Ovary (tissue), 9 donors: Measurements from ENCODE around the gene ABTB2. TPM values are rescaled to one million over a fixed set of nuclear protein-coding genes. Genes with fewer than 3 reads are reported as not detected.
"Not testable (repeated sequence)": the region's sequence is repeated elsewhere in the genome, so short reads cannot be mapped to it uniquely, and the experiment has no call there.

Experiments used
- DNase-seq, 5 donors: peaks; one replicate each; pipeline ENCODE4 v3.0.0-alpha.2; 2019 to 2020
- H3K27ac ChIP-seq, 2 donors: fragments of 200-600 bp; one replicate each; pipeline versions ENCODE4 v1.5.1 to v1.8.0; 2019 to 2022
- H3K27me3 ChIP-seq: fragments of 200-600 bp; one replicate; pipeline ENCODE4 v1.8.0; 2022
- H3K36me3 ChIP-seq: fragments of 200-600 bp; sonication (generic); one replicate; pipeline ENCODE4 v1.5.1; 2019
- H3K4me1 ChIP-seq: one replicate; pipeline ENCODE4 v1.8.1; 2013; ENCODE audit warnings: mild to moderate bottlenecking, moderate library complexity; ENCODE audit not compliant: insufficient read depth
- H3K4me3 ChIP-seq: fragments of 200-600 bp; sonication (generic); one replicate; pipeline ENCODE4 v1.5.1; 2017
- H3K9me3 ChIP-seq, 2 donors: fragments of 200-600 bp in 1 of 2; sonication (generic) in 1 of 2; one replicate each; pipeline versions ENCODE4 v1.5.1 to v1.8.1; 2013 to 2019; ENCODE audit warnings: mild to moderate bottlenecking in 1 of 2, moderate library complexity in 1 of 2
- EP300 ChIP-seq: sonication (generic); formaldehyde crosslinking; IDR thresholded peaks from one replicate; pipeline ENCODE4 v1.6.1; 2017; ENCODE audit warnings: antibody characterized with exemption
- POLR2A ChIP-seq: fragments of 450-650 bp; IDR thresholded peaks from one replicate; pipeline ENCODE4 v1.6.1; 2017; ENCODE audit warnings: antibody characterized with exemption, mild to moderate bottlenecking, moderate library complexity
- WGBS, 3 donors: extraction: QIAGEN DNeasy Blood & Tissue Kit in 1 of 3; methylation state at CpG; one replicate each; pipeline versions ENCODE4 v1.1.5 to v1.1.7; 2013 to 2017; 5-methylcytosine and 5-hydroxymethylcytosine counted together
- intact Hi-C, 4 donors: fragments of 100-400 bp; cut with DNase I; formaldehyde crosslinking; loops; one replicate each; pipeline versions ENCODE4 v1.11.0 to v1.15.1; 2022 to 2023
- polyA plus RNA-seq, 2 donors: library from polyadenylated mRNA; stranded (reverse); fragments of 200-250 nt in 1 of 2; fragments of 350-450 nt in 1 of 2; fragmentation: Illumina TruSeq in 1 of 2; extraction: RNeasy Lipid Tissue Mini Kit (QIAGEN cat#74804) in 1 of 2; gene quantifications; one replicate each; pipeline ENCODE4 v1.2.3, GENCODE V29; 2013 to 2014
- total RNA-seq, 7 donors: library from RNA; depleted of rRNA in 2 of 7; stranded (reverse); fragments of >200 nt in 2 of 7; fragmentation: NEBNext Ultra II Directional in 3 of 7; extraction: Animal tissue kit (Norgen Biotek cat#: 25700) in 3 of 7; gene quantifications; one replicate each; pipeline versions ENCODE4 v1.1.0 to v1.2.4, GENCODE V29; 2016 to 2023
- TF ChIP-seq, protein P1 (sequence below), 3 donors: fragments of 450-650 bp in 2 of 3; fragments of 200-600 bp in 1 of 3; IDR thresholded peaks; one replicate each; pipeline versions ENCODE4 v1.5.1 to v1.8.0; 2016 to 2022; ENCODE audit warnings: antibody characterized with exemption in 3 of 3, mild to moderate bottlenecking in 1 of 3
- donor health status: DM: no; HTN: no; CAD: no; lungs with moderate emphysema.
- donor health status: DM: no; HTN: no; CAD: no.
- donor health status: Bipolar disorder and iron deficiency.
- donor health status: DM: yes; HTN: yes; CAD: no.
- donor health status: DM: no; HTN: no; CAD: no.
- donor health status: DM: yes; HTN: yes; CAD: no.

The ABTB2 gene
- total and polyA plus RNA-seq, 9 donors: 1.2 to 7.2 (median 2.6) TPM

DNA sequence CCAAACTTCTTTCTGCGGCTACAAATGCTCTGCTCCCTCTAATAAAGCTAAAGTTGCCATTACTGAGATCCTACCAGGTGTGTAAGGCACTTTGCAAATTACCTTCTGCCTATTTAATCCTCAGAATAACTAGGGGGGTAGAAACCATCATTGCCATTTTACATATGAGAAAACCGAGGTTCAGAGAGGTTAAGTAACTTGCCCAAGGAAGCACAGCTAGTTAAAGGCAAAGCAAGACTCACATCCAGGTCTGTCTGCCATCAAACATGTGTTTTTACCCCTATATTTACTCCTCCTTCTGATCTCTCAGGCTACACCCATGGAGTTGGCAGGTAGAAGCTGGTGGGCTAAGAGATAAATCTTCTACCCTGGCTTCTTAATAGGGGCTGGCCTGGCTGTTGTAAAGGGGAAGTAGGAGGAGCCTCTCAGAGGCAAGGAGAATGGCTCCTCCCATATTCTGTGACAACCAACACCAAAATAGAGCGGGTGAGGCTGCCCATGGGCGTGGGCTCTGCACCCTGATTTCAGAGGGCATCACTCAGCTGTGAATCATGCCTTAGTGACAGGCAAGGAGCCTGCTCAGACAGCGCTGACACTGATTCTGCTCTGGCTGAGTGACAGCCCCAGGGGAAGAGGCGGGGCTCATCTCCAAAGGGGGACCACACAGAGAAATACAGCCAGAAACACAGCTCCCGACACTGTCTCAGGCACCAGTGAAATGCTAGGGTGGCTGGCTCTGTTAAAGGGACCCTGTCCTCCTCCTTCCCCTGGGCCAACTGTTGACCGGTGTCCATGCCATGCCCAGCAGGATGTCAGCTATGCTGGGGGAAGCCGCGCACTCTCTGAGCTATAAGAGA is 106.8 kb downstream of the ABTB2 start:
- Histone ChIP-seq H3K27ac (no peak overlapping the region), H3K9me3 (no peaks in the 10 kb centered on the region), H3K4me1 (no peaks in the 10 kb centered on the region), H3K27me3 (no peaks in the 10 kb centered on the region), H3K4me3 (no peak overlapping the region), H3K36me3 (no peaks in the 10 kb centered on the region)
- intact Hi-C loops: loop anchor here in 1 of 4 donors (2.0 kb wide), 1 partner anchor 20 kb away; no protein-coding TSS in a partner anchor
- WGBS, 3 donors: 68 to 82% (median 78%) methylated on average over 10 of the region's 10 CpGs
- no peak for DNase-seq
- TF ChIP-seq EP300: no peak
- TF ChIP-seq, protein P1, sequence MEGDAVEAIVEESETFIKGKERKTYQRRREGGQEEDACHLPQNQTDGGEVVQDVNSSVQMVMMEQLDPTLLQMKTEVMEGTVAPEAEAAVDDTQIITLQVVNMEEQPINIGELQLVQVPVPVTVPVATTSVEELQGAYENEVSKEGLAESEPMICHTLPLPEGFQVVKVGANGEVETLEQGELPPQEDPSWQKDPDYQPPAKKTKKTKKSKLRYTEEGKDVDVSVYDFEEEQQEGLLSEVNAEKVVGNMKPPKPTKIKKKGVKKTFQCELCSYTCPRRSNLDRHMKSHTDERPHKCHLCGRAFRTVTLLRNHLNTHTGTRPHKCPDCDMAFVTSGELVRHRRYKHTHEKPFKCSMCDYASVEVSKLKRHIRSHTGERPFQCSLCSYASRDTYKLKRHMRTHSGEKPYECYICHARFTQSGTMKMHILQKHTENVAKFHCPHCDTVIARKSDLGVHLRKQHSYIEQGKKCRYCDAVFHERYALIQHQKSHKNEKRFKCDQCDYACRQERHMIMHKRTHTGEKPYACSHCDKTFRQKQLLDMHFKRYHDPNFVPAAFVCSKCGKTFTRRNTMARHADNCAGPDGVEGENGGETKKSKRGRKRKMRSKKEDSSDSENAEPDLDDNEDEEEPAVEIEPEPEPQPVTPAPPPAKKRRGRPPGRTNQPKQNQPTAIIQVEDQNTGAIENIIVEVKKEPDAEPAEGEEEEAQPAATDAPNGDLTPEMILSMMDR (IDR thresholded peaks at IDR 0.05): no peak
- TF ChIP-seq POLR2A: no peak

DNA sequence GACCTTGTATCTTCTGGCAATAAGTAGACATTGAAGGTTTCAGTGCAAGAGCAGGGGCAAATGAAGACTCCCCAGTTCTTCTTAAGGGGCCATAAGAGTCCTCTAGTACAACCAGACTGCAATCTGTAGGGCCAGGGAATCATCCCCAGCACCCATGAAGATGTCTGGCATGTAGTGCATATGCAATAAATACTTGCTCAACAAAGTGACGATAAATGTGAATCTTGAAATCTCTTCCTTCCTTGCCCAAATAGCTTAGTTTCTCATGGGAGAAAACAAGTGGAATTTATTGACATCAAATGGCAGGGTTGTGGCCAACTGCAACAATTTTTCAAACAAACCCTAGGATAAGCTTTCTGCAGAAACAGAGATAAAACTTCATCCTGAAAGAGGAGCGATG is 107.6 kb downstream of the ABTB2 start:
- WGBS, 3 donors: 81 to 86% (median 84%) methylated on average over 2 of the region's 2 CpGs
- intact Hi-C loops: loop anchor here in 1 of 4 donors (2.0 kb wide), 1 partner anchor 21 kb away; no protein-coding TSS in a partner anchor
- no peaks in the 10 kb centered on the region for H3K9me3 ChIP-seq
- H3K36me3 ChIP-seq: no peaks in the 10 kb centered on the region
- TF ChIP-seq POLR2A: no peak
- TF ChIP-seq, protein P1 (IDR thresholded peaks at IDR 0.05): no peak
- TF ChIP-seq EP300: no peak
- no peak overlapping the region for H3K4me3 ChIP-seq
- H3K27ac ChIP-seq: no peak overlapping the region
- no peak for DNase-seq
- H3K27me3 ChIP-seq: no peaks in the 10 kb centered on the region
- H3K4me1 ChIP-seq: no peaks in the 10 kb centered on the region

DNA sequence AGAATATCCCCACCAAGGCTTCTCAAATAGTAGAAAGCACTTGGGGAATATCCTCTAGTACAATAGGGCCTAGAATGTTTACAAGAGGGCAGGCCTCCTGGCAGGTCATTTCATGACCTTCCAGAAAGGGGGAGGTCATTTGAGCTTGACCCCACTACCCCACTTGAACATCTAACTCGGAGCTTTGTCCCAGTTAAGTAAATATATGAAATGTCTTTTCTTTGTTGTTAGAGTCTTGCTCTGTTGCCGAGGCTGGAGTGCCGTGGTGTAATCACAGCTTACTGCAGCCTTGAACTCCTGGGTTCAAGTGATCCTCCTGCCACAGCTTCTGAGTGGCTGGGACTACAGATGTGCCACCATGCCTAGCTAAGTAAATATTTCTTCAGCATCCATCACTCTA is 108.4 kb downstream of the ABTB2 start:
- H3K4me3 ChIP-seq: no peak overlapping the region
- no peaks in the 10 kb centered on the region for H3K36me3 ChIP-seq
- H3K27me3 ChIP-seq: no peaks in the 10 kb centered on the region
- H3K4me1 ChIP-seq: no peaks in the 10 kb centered on the region
- no peaks in the 10 kb centered on the region for H3K9me3 ChIP-seq
- intact Hi-C loops: no loop called here
- H3K27ac ChIP-seq: no peak overlapping the region
- no peak for DNase-seq
- 72 to 74% (median 72%) methylated on average over 3 of the region's 3 CpGs for WGBS, 3 donors
- TF ChIP-seq, protein P1 (IDR thresholded peaks at IDR 0.05): no peak
- no peak for TF ChIP-seq POLR2A
- TF ChIP-seq EP300: no peak

DNA sequence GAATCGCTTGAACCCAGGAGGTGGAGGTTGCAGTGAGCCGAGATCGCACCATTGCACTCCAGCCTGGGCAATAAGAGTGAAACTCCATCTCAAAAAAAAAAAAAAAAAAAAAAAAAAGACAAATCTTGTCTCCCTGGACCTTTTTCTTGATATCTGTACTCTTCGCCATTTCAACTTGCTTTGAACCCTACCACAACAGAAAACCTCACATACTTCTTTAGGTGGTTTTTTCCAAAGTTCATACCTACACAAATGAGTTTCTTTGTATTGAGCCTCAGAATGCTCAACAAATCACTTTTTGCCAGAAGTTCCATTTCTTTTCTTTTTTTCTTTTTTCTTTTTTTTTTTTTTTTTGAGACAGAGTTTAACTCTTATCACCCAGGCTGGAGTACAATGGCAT is 111.3 kb downstream of the ABTB2 start:
- H3K36me3 ChIP-seq, H3K4me1 ChIP-seq, H3K9me3 ChIP-seq, intact Hi-C loops, DNase-seq, H3K27ac ChIP-seq, H3K27me3 ChIP-seq, H3K4me3 ChIP-seq: not testable (repeated sequence)
- WGBS, 3 donors: 85 to 98% (median 86%) methylated on average over 4 of the region's 4 CpGs

DNA sequence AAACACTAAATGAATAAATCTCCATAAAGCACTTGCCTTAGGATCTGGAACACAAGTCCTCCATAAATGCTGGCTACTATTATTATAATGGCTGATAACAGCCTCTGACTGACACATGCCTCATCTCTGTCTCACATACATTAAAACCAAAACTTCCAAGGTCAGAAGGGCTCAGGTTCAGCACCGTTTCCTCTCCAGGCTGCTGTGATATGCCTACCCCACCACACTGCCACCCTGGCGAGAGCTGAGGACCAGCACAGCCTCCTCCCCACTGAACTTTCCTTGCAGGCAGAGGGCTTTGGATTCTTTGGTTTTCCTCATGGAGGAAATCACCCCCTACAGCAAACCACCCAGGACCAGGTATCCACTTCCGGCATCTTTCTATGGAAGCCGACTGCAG is 112.8 kb downstream of the ABTB2 start:
- 93 to 95% (median 95%) methylated on average over 4 of the region's 4 CpGs for WGBS, 3 donors
- intact Hi-C loops: no loop called here
- peaks cover 3% of the 10 kb centered on the region for H3K4me1 ChIP-seq

More for the DNA sequence above, 112.8 kb downstream of the ABTB2 start:
- H3K27ac ChIP-seq: no peak overlapping the region
- no peak for DNase-seq
- TF ChIP-seq POLR2A: no peak
- H3K4me3 ChIP-seq: no peak overlapping the region
- no peaks in the 10 kb centered on the region for H3K36me3 ChIP-seq
- H3K9me3 ChIP-seq: no peaks in the 10 kb centered on the region
- no peaks in the 10 kb centered on the region for H3K27me3 ChIP-seq
